Sciatic nerve (tissue), 2 donors: ENCODE results near the gene EFHC2. TPM values are rescaled to one million over a fixed set of nuclear protein-coding genes. Genes with fewer than 3 reads are reported as not detected.
"Not testable (repeated sequence)": the region's sequence is repeated elsewhere in the genome, so short reads cannot be mapped to it uniquely, and the experiment has no call there.

ENCODE experiments used
- ATAC-seq: fragments of 200-7000 bp; cut with Tn5 transposase; one replicate; pipeline ENCODE4 v1.9.1; 2020; ENCODE audit warnings: mild to moderate bottlenecking, moderate library complexity
- DNase-seq: peaks from one replicate; pipeline ENCODE4 v3.0.0-alpha.2; 2020; ENCODE audit warnings: low spot score
- intact Hi-C: fragments of 100-400 bp; cut with DNase I; formaldehyde crosslinking; loops from one replicate; pipeline ENCODE4 v1.14.2; 2022
- total RNA-seq: library from RNA; stranded (reverse); fragmentation: NEBNext Ultra II Directional; extraction: Animal tissue kit (Norgen Biotek cat#: 25700); gene quantifications from one replicate; pipeline ENCODE4 v1.2.1, GENCODE V29; 2021
- donor health status: DM: no; HTN: no; CAD: no.
- donor health status: DM: no; HTN: no; CAD: no.

EFHC2 gene
- total RNA-seq, 1 donor from 2014 or later: 2.0 TPM

DNA sequence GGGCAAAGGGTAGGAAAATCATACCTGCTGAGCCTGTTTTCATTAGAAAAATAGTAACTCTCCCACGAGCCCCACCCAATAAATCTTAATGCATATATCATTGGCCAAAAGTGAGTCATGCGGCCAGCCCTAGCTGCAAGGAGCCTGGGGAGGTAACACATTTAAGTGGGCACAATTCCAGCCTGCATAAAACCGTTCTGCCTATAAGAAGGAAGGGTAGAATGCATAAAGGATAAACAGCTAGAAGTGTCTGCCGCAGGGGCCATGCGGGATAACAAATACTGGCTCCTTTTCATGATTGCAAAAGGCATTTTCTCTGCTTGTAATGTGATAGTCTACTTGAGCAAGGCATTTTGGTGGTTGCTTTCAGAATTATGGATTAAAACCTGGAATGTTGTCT lies 37.1 kb downstream of the EFHC2 start:
- intact Hi-C loops: no loop called here
- ATAC-seq: no peak
- DNase-seq: no peak

DNA sequence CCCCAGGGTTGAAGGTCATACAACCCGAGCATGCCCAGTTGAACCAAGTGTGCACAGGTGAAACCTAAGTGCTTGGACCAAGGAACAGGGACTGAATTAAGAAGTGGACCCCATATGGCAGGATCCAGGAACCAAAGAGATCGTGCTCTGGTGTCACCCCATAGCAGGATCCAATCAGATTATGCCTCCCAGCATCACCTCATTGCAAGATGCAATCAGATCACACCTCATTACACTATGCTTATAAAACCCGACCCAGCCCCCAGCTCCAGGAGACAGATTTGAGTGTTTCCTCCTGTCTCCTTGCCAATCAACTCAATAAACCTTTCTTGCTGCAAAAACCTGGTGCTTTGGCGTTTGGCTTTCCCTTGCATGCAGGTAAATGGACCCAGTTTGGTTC lies 37.6 kb downstream of the EFHC2 start:
- intact Hi-C loops: no loop called here
- ATAC-seq (no peak), DNase-seq (no peak)

DNA sequence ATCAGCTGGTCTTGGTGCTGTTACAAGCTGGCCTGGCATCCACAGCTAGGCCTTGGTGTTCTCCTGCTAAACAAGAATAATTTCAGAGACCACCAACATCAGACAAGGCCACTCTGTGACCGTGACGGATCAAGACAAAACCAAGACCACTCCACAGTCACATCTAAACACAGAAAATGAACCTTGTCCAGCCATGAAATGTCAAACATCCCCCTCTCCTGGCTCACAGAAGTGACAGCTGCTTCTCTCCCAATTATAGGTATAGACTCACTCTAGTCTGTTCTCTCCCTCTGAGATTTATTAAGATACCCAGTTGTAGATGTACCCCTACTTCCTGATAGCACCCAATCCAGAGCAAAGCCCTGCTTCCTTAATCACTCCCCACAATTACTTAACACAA lies 40.4 kb downstream of the EFHC2 start:
- ATAC-seq: no peak
- DNase-seq: no peak
- intact Hi-C loops: no loop called here

DNA sequence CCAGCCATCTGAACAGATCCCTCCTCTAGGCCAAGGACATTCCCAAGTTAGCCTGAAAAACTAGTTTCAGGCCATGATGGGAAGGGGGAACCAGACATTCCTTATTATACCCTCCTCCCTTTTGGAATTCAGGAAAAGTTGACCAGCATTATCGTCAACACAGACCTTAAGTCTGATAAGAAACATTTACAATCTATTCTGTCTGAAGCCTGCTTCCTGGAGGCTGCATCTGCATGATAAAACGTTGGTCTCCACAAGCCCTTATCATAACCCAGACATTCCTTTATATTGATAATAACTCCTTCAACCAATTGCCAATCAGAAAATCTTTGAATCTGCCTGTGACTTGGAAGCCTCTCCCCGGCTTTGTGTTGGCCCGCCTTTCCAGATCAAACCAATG lies 44.3 kb downstream of the EFHC2 start:
- ATAC-seq (no peak), DNase-seq (no peak)
- intact Hi-C loops: no loop called here

DNA sequence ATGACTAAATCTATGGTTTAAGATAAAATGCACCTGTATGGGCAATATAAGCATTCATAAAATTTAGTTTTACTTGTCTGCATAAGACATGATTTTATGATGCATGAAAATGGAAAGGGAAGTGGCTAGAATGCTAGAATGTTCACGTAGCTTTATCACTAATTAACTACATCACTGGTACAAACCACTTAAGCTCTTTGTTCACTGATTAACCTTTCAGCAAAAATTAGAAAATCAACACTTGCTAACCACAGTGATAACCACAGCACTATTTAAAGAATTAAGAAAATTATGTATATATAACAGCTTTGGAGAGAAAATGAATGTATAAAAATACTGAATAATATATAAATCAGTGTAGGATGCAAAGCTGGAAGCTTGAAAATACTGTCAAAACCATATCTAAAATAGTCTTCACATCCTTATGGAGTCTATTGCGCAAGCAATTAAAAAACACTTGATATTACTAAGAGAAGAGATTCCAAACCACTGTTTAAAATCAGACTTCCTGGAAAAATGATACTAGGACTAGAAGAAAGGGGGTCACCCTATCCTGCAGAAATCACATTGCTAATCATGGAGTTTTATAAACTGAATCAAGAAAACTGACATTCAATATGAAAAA lies 51.9 kb downstream of the EFHC2 start:
- intact Hi-C loops: no loop called here
- DNase-seq: no peak
- no peak for ATAC-seq

DNA sequence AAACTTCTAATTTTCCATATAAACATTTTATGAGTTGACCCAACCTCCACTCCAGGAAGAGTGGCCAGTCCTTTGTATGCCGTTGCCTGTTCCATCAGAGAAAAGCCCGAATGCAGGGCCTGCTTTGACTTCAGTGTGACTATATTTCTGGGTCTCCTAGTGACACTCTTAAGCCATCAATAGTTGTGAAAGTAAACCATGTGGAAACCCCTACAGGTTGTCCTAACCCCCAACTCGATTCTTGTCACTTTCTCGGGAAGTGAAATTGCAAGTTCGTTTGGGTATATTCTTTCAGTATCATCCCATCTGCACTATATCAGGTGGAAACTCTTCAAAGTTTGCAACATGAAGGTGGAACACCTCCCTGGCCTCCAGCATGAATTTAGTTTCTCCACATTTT lies 52.8 kb downstream of the EFHC2 start:
- intact Hi-C loops: no loop called here
- no peak for ATAC-seq
- no peak for DNase-seq

DNA sequence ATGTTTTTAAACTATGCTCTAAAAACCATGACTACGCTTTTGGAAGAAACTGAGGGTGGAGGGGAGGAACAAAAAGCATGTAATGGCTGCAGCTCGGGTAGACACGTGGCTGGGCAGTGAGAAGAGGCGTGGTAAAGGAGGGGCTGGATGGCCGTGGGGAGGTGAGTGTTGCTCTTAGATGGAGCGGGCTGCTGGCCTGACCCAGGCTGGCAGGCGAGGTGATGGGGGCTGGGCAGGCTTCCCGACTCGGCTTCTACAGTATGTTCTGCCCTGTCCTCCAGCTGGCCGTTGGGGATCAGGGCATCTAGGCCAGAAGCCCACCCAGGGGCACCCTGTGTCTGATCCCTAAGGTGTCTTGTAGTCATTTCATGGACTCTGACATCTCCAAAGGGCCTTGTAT lies 60.7 kb downstream of the EFHC2 start:
- DNase-seq (no peak), ATAC-seq (no peak)
- intact Hi-C loops: no loop called here

DNA sequence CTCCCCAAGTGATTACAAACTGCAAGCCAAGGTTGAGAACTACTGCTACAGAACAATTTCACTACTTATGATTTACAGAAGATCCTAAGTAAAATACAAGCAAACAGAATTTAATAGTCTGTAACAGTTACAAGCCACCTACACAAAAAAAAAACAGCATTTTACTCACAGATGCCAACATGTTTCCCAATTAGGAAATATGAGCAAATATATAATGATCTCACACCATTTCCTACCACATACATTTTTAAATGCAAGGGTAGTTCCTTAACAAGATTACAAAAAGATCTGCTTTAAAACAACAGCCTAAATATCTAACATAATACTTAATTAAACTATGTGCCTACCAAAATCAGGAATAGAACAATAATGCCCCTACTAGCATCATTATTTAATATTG lies 63.4 kb downstream of the EFHC2 start:
- intact Hi-C loops: no loop called here
- DNase-seq (no peak), ATAC-seq (no peak)

DNA sequence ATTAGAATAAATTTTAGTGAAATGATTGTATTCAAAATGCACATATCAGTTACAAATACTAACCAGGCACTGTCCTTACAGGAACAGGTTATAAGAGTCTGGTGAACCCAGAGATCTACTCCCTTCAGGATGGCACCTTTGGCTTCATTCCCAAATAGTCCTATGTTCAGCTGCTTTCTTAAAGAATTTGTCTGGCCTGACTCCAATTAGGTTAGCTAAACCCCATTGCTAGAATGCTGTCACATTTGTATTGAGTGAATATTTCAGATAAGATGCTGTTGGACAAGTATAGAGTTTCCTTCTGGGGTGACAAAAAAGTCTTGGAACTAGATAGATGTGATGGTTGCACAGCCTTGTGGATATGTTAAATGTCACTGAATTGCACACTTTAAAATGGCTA lies 69.4 kb downstream of the EFHC2 start:
- intact Hi-C loops: no loop called here
- no peak for ATAC-seq
- no peak for DNase-seq

DNA sequence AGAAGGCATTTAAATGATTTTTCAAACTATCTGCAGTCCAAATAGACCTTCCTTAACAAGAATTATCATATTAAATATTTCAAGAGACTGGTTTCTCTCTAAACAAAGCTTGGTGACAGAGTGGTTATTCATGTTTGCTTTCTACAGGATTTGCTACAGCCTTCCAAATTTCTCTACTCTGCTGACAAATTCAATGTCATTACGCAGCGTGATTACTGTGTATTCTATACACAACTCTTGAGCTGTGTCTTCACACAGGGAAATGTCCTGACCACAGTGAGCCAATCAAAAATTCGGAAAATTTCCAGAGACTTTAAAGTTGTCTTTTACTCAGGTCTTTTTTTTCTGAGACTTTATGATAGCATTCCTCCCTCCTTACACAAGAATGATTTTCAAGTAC lies 75.6 kb downstream of the EFHC2 start:
- DNase-seq: no peak
- ATAC-seq: no peak
- intact Hi-C loops: no loop called here

DNA sequence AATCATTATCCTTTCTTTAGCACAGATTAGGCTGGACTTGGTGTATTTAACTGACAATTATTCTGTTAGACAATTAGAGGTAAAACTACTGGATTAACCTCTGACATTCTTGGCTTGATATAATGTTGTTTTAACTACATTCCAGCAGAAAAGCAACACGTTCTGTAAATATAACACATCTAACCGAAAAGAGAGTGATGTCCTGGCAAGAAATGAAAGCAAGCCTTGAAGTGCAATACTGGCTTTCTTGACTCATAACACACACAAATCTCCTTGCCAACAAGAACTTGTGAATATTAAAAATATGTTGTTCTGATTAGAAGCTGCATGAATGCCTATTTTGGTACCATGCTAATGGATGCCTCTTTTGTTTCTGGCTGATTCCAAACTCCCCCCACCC lies 76.4 kb downstream of the EFHC2 start:
- intact Hi-C loops: no loop called here
- ATAC-seq (no peak), DNase-seq (no peak)

DNA sequence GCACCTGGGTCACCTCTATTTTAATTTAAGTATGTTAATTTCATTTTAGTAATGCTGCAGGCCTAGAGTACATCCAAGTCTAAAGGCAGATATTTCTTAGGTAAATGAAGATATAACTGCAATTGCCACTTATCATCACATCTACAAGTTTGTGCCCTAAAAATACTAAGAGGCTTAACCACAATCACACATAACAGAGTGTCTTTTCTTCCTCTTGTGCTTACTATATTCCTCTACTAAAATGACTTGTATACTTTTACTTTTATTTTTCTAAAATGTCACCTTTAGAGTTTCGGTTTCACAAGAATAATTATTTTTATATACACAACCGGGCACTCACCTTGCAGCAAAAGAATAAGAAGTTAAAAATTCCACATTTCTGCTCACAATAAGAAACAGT lies 77.9 kb downstream of the EFHC2 start:
- no peak for DNase-seq
- ATAC-seq: no peak
- intact Hi-C loops: no loop called here

DNA sequence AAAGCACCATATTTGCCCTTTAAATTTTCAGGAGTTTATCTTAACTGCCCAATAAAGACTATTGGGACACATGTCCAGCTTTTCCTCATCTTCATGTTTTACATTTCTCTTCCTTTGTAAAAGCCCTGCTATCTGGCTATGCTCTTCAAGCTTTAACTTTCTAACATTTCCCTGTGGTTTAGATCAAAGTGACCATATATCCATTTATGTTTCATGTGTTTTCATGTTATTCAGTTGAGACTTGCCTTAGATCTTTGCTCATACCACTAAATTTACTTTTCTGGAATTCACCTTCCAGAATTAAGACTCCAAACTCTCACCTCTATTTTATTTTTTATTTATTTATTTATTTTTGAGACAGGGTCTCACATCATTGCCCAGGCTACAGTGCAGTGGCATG lies 78.5 kb downstream of the EFHC2 start:
- no peak for ATAC-seq
- DNase-seq: no peak
- intact Hi-C loops: no loop called here

DNA sequence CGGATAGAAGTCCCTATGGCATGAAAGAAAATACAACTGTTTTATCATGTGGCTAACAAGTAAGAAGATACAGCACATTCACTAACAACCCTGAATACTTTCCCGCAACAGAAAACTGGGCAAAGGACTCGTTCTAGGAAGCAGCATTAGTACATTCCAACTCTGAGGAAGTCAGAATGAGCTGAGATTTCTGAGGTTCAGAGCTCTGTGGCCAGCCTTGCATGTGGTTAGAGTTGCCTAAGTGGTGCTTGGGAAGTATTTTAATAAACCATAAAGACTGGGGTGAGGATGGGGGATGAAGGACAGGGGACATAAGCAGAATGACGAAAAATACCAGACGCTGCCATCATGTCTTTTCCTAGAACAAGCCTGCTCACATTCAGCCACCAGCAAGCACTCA lies 82.2 kb downstream of the EFHC2 start:
- ATAC-seq (no peak), DNase-seq (no peak)
- intact Hi-C loops: no loop called here

DNA sequence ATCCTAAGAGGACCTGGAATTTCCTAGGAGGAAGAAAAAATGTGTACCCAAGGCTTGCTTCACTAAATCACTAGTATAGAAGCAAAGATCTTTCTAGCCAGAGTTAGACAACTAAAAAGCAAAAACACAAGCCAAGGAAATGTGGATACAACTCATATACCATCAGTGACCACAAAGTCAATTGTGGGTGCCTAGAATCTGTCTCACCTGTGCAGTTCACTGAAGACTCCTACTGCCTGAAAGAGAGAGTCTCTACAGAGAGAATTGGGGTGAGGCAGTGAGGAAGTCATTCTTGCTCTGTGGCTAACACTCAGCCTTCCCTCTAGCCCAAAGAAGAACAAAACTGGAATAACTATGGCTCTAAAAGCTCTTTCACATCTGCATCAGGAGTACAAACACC lies 82.9 kb downstream of the EFHC2 start:
- ATAC-seq (no peak), DNase-seq (no peak)
- intact Hi-C loops: no loop called here

DNA sequence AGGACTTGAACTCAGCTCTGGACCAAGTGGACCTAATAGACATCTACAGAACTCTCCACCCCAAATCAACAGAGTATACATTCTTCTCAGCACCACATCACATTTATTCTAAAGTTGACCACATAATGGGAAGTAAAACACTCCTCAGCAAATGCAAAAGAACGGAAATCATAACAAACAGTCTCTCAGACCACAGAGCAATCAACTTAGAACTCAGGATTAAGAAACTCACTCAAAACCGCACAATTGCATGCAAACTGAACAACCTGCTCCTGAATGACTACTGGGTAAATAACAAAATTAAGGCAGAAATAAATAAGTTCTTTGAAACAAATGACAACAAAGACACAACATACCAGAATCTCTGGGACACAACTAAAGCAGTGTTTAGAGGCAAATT lies 87.7 kb downstream of the EFHC2 start:
- ATAC-seq, intact Hi-C loops, DNase-seq: not testable (repeated sequence)

DNA sequence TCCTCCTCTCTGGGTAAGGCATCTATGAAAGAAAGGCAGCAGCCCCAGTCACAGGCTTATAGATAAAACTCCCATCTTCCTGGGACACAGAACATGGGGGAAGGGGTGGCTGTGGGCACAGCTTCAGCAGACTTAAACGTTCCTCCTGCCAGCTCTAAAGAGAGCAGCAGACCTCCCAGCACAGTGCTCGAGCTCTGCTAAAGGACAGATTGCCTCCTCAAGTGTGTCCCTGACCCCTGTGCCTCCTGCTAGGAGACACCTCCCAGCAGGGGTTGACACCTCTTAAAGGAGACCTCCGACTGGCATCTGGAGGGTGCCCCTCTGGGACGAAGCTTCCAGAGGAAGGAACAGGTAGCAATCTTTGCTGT lies 89.9 kb downstream of the EFHC2 start:
- intact Hi-C loops: no loop called here
- no peak for ATAC-seq
- DNase-seq: no peak

DNA sequence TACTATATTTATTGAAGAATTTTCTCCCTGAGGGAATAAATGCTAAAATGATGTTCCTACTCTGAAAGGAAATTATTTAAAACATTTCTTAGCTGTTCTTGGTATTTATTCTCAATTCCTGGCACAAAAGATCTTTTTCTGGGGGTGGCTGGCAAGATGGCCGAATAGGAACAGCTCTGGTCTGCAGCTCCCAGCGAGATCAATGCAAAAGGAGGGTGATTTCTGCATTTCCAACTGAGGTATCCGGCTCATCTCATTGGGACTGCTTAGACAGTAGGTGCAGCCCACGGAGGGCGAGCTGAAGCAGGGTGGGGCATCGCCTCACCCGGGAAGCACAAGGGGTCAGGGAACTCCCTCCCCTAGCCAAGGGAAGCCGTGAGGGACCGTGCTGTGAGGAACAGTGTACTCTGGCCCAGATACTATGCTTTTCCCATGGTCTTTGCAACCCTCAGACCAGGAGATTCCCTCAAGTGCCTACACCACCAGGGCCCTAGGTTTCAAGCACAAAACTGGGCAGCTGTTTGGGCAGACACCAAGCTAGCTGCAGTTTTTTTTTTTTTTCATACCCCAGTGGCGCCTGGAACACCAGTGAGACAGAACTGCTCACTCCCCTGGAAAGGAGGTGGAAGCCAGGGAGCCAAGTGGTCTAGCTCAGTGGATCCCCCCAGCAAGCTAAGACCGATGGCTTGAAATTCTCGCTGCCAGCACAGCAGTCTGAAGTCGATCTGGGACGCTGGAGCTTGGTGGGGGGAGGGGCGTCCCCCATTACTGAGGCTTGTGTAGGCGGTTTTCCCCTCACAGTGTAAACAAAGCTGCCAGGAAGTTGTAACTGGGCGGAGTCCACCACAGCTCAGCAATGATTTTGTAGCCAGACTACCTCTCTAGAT lies 90.5 kb downstream of the EFHC2 start:
- intact Hi-C loops: not testable (repeated sequence)
- ATAC-seq: peak; percentile 42
- DNase-seq: peak; percentile 66

DNA sequence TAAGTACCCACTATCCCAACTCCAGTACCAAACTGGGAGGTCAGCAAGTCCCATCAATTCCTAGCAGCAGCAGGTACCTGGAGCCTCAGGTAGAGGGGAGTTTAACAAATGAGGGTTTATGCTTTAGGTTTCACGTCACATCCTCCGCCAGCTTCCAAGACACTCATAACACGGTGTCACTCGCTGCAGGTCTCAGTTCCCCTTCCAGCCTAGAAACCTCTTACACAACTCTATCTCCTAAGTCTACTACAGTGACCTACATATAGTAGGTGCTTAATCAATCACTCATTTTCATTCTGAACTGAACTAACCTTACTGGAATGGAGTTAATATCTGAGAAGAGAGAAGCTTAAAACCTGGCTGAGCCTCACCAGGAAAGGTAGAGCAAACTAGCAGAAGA lies 96.0 kb downstream of the EFHC2 start:
- DNase-seq (no peak), ATAC-seq (no peak)
- intact Hi-C loops: loop anchor here (10.0 kb wide), 1 partner anchor 293 kb away; no protein-coding TSS in a partner anchor

DNA sequence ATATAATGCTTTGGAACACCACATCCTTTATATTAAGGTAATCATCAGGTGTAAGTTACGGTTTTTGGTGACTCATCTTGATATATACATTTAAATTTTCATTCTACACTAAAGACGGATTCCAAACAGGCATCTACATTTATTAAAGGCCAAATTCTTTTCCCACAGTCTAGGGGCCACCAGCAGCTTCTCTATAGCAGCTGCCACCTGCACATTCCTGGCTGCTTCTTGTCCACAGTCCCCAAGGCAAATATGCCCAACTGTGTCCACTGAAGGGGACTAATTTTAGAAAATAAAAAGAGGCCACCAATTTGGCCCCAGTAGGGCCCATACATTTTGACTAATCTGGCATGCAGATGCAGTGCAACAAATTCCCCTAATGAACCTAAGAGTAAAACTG lies 96.6 kb downstream of the EFHC2 start:
- DNase-seq (no peak), ATAC-seq (no peak)
- intact Hi-C loops: loop anchor here (10.0 kb wide), 1 partner anchor 292 kb away; no protein-coding TSS in a partner anchor

DNA sequence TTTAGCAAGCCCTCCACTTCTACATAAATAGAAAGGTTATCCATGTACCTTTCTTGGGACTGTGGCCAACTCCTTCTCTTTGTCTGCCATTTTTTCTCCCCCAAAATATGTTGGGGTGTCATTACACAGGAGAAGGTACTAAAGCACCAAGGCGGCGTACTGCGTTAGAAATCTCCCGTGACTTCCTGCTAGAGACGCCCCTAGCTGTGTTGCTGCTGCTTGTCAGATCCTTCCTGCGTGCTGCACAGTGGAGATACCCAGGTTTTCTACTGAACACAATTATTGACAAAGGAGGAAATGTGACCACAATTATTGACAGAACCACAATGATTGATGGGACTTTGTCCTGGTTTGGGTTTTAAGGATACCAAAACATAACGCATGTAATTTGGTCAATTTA lies 97.7 kb downstream of the EFHC2 start:
- intact Hi-C loops: loop anchor here (10.0 kb wide), 1 partner anchor 291 kb away; no protein-coding TSS in a partner anchor
- ATAC-seq (no peak), DNase-seq (no peak)
